Activated CD4-positive, alpha-beta T cell treated with anti-CD3 and anti-CD28 coated beads, Interleukin-2, amount 50 U/mL, for 48 hours (primary cell): ENCODE measurements around the gene PARP4.
"Not testable (repeated sequence)": the region's sequence is repeated elsewhere in the genome, so short reads cannot be mapped to it uniquely, and the experiment has no call there.

Experiments used
- DNase-seq, 2 experiments: peaks; one replicate each; pipeline ENCODE4 v3.0.0-alpha.2; 2020

Gene PARP4

DNA sequence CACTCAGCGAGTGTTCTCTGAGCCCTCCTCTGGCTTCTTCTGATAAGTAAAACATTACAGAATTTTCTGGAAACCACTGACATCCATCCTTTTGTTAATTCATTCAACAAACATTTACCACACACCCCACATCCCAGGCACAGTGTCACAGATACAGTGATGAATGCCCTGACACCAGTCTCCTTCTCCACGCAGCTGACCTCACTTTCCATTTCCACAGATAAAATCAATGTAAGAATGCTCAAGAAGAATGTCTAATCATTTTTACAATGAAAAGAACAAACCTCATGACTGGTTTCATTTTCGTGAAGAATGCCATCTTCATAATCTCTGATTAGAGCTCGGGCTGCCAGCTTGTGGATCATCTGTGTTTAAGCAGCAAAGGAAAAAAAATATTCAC lies 69.2 kb downstream of the PARP4 start:
- DNase-seq: no peak

DNA sequence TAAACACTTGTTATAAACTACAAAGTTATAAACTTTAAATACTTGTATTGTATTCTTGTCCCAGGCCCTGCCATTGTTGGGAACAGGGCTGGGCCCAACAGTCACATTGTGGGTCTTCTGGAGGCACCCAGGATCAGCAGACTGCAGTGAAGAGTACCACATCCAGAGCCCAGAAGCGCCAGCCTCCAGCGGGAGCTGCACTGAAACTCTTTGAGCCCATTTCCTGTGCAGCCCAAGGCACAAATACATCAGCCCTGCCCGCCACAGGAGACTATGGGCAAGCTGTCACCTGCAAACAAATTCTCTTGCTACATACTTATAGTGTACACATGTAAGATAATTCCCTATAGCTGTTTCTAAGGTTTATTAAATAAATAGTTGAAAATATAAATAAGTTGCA lies 86.5 kb downstream of the PARP4 start:
- not testable (repeated sequence) for DNase-seq

DNA sequence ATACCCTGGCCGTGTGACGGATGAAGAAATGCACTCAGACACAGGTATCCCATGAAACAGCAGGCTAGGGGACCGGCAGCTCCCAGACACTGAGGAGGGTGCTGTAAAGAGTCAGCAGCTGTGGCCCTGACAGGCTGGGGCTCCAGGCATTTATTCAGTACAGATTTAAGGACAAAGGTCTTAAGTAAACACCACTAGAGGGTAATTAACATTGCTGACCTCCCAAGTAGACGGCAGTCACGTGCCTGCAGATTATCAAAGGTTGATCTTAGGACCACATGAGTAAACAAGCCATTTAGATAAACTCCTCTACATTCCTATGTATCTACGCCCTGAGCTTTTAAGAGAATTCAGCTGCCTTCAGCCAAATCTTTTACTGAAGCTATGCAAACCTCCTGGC lies 92.9 kb downstream of the PARP4 start:
- not testable (repeated sequence) for DNase-seq

DNA sequence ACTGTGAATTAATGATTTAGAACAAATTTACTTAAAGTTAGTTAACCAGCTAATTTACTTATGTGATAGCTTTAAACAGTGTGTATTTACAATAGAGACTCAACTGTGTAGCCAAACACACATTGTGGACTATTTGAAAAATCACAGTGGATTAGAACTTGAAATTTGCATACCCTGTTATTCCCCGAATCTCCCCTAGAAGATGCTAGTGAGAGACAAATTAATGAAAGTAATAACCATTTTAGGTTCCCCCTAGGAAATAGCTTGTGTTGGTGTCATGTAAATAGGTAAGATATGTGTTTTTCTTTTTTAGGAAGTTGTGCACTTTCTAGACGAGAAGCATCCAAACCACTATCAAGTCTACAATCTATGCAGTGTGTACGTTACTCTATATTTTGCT lies 104.7 kb downstream of the PARP4 start:
- DNase-seq: no peak

DNA sequence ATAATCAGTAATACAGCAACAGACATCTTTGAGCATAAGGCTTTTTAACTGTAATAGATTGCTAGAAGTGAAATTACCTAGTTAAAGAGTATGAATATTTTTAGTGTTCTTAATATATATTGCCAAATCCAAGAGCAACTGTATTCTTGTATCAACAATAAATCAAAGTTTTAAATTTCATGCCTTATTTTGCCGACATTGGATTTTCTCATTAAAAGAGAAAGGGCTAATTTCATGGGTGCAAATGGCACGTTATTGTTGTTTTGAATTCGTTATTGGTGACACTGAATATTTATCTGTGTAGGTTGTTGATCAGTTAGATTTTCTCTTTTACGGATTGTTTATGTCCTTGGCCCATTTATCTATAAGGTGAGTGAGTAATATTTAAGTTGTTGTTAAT lies 106.1 kb downstream of the PARP4 start:
- no peak for DNase-seq

DNA sequence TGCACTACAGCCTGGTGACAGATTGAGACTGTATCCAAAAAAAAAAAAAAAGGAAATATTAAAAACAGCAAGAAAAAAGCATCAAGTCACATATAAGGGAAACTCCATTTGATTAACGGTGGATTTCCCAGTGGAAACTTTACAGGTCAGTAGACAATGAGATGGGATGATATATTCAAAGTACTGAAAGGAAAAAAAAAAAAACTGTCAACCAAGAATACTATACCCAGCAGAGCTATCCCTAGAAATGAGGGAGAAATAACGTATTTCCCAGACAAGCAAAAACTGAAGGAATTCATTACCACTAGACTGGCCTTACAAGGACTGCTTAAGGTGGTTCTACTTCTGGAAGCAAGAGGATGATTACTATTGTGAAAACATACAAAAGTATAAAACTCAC lies 115.8 kb downstream of the PARP4 start:
- no peak for DNase-seq

DNA sequence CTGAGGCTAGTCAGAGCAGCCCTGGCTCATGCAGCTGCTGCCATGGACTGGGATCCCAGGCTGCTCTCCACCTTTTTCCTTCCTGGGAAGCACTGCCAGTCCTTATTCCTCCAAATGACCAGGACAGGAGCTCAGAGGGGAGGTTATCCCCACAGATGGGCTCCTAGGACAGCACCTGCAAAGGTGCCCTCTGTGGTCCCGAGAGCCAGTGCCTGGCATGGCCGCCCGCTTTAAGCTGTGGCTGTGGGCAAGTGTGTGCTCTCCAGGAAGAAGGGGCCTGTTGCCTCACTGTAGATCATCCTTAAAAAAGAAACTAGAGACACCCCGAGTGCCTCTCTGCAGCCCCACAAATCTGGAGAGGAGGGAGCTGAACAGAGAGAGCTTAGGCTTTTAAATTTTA lies 119.6 kb downstream of the PARP4 start:
- no peak for DNase-seq

DNA sequence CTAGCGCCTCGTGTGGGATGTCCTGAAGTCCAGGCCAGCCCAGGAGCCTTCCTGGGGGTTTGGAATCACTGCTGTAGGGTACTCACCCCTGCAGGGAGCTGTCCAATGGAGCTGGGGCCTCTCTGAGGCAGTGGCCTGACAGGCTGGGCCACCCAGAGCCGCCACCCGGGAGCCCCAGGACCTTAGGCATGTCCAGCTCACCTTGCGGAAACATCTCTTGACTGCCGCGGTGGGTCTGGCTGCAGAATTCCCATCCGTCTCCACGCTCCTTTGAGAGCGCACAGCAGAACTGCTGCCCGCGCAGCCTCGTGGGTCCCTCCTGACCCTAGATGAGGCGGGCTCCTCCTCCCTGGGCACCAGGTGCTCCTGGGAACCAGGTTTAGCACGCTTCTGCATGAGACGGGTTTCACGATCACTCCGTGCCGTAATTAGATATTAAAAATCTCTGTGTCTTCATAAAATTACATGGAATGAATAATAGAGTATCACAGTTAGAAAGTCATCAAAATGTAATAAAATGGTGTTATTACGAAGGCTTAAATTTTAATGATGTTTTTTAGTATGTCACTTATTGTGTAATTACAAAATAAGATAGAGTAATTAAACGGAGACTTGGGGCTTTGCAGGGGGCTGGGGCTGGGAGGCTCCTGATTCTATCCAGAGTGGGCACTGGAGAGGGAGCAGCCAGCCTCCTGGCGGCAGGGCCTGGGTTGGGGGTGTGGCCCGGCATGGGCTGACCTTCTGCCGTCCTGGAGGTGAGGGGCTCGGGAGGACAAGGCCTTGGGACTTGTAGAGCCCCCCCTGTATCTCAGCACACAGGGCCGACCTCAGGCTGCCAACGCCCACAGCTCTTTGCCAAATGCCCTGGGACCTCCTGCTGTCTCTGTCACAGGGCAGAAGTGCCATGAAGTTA lies 120.6 kb downstream of the PARP4 start:
- DNase-seq: not testable (repeated sequence)

DNA sequence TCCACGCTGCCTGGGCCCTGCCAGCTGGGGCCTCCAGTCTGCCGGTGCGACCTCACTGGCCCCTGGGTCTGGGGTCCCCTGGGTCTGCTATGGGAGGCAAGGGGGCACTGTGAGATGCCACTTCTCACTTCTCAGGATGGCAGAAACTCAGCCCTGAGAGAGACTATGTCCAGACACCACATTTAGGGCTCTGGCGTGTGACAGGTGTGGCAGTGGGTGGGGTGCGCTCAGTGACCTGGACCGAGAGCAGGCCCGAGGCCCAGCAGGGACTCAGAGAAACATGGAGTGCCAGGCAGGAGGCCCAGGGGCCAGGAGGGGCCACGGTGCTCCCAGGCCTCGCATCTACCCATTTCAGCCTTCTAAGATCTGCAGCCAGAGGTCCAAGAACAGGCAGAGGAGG lies 121.8 kb downstream of the PARP4 start:
- not testable (repeated sequence) for DNase-seq

DNA sequence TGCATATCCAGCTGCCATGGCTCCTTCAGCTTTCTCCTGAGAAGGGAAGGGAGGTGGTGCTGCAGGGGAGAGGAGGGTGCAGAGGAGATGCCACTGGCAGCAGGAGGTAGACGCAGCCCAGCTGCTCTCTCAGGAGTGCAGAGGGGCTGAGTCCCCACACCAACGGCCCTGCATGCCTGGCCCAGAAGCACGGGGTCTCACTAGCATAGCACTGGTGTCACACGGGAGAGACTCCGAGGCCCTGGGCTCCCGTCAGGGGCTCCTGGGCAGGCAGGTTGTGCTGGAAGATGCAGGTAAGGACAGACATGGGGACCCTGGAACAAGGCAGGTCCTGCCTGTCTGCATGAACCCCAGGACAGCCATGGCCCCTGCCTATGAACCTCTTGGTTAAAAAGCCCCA lies 123.1 kb downstream of the PARP4 start:
- no peak for DNase-seq

DNA sequence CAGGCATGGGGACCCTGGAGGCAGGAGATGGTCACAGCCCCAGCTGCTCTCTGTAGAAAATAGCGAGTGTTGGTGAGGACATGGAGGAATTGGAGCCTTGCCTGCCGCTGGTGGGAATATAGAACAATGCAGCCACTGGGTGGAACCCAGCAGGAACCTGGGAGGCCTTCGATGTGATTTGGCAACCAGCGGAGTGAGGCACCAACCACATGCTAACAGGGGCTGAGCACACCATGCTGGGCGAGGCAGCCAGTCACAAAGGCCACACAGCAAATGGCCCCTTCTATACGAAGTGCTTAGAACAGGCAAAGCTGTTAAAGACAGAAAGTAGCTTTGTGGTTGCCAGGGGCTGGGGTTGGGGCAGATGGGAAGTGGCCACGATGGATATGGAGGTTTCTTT lies 123.8 kb downstream of the PARP4 start:
- DNase-seq: not testable (repeated sequence)

DNA sequence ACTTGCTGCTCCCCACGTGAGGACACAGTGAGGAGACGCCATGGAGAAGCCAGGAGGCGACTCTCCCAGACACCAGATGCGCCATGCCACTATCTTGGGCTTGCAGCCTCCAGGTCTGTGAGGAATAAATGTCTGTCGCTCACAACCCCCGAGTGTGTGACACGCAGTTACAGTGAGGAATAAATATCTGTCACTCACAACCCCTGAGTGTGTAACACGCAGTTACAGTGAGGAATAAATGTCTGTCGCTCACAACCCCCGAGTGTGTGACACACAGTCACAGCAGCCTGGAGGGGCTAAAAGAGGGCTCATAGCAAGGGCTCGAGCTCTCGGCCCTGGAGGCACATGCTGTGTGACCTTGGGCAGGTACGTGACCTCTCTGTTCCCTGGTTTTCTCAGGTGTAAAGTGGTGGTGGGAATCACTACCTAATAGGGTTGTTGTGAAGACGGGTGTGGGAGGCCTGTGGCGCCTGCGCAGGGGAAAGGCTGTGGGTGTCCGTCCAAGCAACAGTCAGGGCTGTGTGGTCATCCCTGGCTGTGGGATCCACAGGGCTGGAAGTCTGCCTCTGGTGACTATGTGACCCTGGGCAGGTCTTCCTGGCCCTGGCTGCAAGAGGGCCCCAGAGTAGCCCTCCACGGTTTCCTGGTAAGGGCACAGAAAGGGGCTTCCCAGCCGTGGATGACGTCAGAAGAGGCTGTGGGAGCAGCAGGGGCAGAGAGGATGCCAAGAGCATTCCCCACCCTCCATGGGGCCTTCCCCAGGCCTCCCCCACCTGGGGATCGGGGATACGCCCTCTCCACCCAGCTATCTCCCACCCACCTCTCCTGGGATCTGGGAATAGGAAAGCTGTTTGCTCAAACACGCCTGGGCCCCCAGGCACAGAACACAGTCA lies 125.5 kb downstream of the PARP4 start:
- DNase-seq: no peak

DNA sequence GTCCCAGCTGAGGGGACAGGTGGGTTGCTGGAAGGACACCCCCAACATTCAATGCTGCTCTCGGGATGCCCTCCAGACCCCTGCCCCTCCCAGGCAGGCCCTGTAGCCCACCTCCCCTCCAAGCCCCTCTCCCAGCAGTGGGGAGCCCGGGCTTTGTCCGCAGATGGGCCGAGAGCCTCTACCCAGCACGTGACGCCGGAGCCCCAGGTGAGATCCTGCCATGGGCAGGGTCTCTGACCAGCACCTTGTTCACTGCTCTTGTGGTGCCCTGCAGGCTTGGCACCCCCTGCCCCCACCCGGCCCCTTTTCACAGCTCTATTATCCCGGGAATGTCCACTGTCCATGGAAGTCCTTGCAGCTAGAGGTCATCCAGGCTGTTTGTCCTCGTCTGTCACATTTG lies 126.7 kb downstream of the PARP4 start:
- DNase-seq: no peak

DNA sequence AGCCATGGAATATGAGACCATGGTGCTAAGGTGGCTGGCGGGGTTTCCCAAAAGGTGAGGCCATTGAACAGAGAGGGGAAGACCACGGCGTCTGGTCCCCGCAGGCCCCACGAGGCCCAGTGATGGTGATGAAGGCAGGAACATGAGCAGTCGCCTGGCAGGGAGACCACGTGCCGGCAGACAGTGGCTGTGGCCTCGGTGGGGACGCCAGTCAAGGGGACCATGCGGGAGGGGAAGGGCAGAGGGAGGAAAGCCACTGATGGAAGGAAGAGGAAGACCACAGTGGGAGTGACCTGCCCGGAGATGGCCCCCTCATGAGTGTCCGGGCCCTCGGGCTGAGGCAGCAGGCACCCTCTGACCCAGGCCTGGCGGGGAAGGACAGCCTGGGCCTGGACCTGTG lies 127.6 kb downstream of the PARP4 start:
- DNase-seq: not testable (repeated sequence)

DNA sequence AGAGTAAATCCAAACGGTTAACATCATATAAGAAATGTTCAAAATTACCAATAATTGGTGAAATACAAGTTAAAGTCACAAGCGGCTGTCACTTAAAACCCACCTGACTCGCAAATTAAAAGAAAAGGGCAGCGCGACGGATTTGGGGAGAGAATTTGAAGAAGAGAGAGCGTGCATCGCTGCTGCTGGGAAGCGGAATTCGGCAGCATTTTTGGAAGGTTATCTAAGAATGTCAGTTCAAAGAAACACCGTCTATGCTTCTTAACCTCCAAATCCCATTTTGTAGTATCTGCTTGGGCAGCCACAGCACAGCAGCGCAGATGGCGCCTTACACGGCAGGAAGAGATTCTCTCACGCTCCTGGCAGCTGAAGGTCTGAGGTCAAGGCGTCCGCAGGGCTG lies 128.5 kb downstream of the PARP4 start:
- not testable (repeated sequence) for DNase-seq

DNA sequence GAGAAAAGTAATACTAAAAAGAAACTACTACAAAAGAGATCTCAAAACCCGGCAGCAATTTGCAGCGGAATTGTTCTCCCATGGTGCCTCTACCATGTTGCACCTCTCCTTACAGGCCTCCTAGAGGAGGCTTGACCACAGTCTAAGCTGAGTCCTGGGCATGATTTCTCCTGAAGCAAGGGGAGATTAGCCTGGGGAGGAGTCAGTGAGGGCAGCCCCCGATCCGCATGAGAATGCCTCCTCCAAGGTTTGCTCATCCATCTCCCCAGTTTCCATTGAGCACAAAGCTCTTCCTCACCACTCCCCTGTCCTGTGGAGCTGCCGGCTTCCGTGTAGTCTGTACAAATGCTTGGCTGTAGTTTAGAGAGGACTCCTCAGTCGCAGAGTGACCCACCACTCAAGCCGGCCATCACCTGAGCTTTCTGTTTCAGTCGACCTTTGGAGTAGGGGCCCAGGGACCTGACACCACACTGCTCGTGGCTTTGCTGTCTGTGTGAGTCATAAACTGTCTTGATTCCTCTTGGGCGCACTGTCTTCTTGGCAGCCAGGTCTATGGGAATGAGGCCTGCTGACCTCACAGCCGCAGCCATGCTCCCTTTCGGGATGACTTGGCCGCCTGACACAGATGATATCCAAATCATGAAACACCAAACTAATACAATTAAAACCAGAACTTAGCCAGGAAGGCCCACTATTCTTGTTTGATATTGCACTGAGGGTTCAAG lies 130.9 kb downstream of the PARP4 start:
- DNase-seq: peak in 1 of 2 experiments; percentile 6

DNA sequence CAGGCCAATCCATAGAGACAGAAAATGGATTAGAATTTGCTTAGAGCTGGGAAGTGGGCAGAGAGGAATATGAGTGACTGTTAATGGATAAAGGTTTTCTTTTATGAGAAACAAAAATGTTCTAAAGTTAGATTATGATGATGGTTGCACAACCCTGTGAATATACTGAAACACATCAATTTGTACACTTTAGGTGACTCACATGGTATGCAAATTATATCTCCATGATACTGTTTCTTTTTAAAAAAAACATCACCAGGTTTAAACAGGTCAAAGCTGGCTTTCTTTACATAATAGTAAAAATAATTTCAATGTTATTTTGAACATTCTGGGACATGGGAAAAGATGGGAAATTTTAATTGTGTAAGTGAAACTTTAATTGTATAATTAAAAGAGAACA lies 131.7 kb downstream of the PARP4 start:
- not testable (repeated sequence) for DNase-seq

DNA sequence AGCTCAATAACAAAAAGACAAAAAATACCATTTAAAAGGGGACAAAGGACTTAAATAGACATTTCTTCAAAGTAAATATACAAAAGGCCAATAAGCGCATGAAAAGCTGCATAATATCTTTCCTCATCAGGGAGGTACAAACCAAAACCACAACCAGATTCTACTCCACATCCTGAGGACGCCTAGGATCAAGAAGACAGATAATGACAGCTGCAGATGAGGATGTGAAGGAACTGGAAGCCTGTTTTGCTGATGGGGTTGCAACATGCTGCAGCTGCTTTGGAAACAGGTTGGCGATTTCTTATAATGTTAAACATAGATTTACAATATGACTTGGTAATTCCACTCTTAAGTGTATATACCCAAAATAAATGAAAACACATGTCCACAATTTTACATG lies 132.4 kb downstream of the PARP4 start:
- DNase-seq: not testable (repeated sequence)

DNA sequence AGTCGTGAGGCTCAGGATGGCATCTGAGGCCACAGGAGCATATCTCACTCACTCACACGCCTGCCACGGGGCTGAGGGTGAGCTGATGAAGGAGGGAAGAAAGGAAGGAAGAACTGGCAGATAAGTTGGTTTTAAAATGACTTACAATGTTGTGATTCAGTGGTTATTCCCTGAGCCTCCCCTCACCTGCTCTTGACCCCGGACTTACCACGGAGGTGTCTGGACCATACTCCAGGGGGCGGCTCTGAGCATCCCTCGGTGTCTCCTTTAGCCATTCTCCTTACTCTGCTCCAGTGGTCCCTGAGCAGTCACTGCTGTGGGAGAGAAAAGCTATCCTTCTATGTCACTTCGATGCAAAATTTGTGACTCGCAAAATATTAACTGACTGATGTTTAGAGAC lies 141.3 kb downstream of the PARP4 start:
- DNase-seq: not testable (repeated sequence)
